H1 (cell line): Measurements from ENCODE around the gene MTHFS. TPM values are rescaled to one million over a fixed set of nuclear protein-coding genes. Genes with fewer than 3 reads are reported as not detected.

Source experiments
- CTCF ChIA-PET: fragments of 300-600 bp; sonication (Branson Sonifier 250); formaldehyde crosslinking; loops from one replicate; lab custom pipeline; 2021; ENCODE audit not compliant: partially characterized antibody; lab: Charles Lee
- POLR2A ChIA-PET: fragments of 300-600 bp; sonication (Branson Sonifier 250); formaldehyde crosslinking; loops from one replicate; lab custom pipeline; 2021; ENCODE audit warnings: inconsistent platforms; ENCODE audit not compliant: partially characterized antibody; lab: Charles Lee
- DNase-seq, 2 experiments: peaks; one replicate each; pipeline versions ENCODE4 v3.0.0 to v3.0.0-alpha.2; 2010 to 2022; ENCODE audit warnings: low spot score in 2 of 2, low read depth in 1 of 2, mixed read lengths in 1 of 2
- FAIRE-seq: peaks from 2 replicates; lab custom pipeline; 2011; peaks lifted over from hg19 to GRCh38; lab: Jason Lieb, UNC
- H2AFZ ChIP-seq: 2 replicates; pipeline ENCODE4 v1.8.1; 2012; ENCODE audit warnings: low read length, inconsistent platforms
- H2AK5ac ChIP-seq: 2 replicates; pipeline ENCODE4 v1.6.1; 2013; ENCODE audit warnings: low read depth, low read length
- H2BK120ac ChIP-seq: replicated peaks from 2 replicates; pipeline ENCODE3; 2013; ENCODE audit warnings: low read depth, low read length, inconsistent platforms
- H2BK12ac ChIP-seq: 2 replicates; pipeline ENCODE4 v1.6.1; 2013; ENCODE audit warnings: low read depth, low read length
- H2BK15ac ChIP-seq: 2 replicates; pipeline ENCODE4 v1.6.1; 2013; ENCODE audit warnings: low read length
- H2BK20ac ChIP-seq: 2 replicates; pipeline ENCODE4 v1.6.1; 2013; ENCODE audit warnings: low read length
- H2BK5ac ChIP-seq: 2 replicates; pipeline ENCODE4 v1.6.1; 2013; ENCODE audit warnings: low read depth, low read length
- H3K14ac ChIP-seq: 2 replicates; pipeline ENCODE4 v1.6.1; 2013; ENCODE audit warnings: inconsistent platforms; ENCODE audit not compliant: insufficient read length
- H3K18ac ChIP-seq: 2 replicates; pipeline ENCODE4 v1.6.1; 2013; ENCODE audit warnings: low read length; ENCODE audit errors: extremely low read depth
- H3K23ac ChIP-seq: 2 replicates; pipeline ENCODE4 v1.6.1; 2013; ENCODE audit warnings: inconsistent platforms; ENCODE audit not compliant: insufficient read length
- H3K23me2 ChIP-seq: 2 replicates; pipeline ENCODE4 v1.6.1; 2013; ENCODE audit warnings: low read depth, low read length
- H3K27ac ChIP-seq: 2 replicates; pipeline ENCODE4 v1.6.1; 2011; ENCODE audit warnings: low read depth, low read length, inconsistent platforms
- H3K27me3 ChIP-seq, 4 experiments: replicated peaks in 1 of 4; 1 replicate in 1 of 4; 2 replicates in 3 of 4; pipeline versions ENCODE4 v1.6.1 to v1.8.1; 2011 to 2013; ENCODE audit warnings: low read length in 3 of 4, mild to moderate bottlenecking in 3 of 4, inconsistent platforms in 2 of 4, mixed read lengths in 2 of 4, moderate library complexity in 1 of 4; ENCODE audit not compliant: control insufficient read depth in 3 of 4, insufficient read depth in 3 of 4; ENCODE audit errors: extremely low read depth in 1 of 4
- H3K36me3 ChIP-seq, 4 experiments: 2 replicates each; pipeline versions ENCODE4 v1.6.1 to v1.8.1; 2011 to 2013; ENCODE audit warnings: mild to moderate bottlenecking in 4 of 4, low read length in 3 of 4, moderate library complexity in 2 of 4, control low read depth in 1 of 4, inconsistent platforms in 1 of 4; ENCODE audit not compliant: insufficient read depth in 4 of 4, control insufficient read depth in 2 of 4
- H3K4ac ChIP-seq: replicated peaks from 2 replicates; pipeline ENCODE3; 2013; ENCODE audit warnings: low read length, low read depth, mixed read lengths, inconsistent platforms; ENCODE audit not compliant: insufficient read length
- H3K4me1 ChIP-seq, 4 experiments: replicated peaks in 1 of 4; 1 replicate in 1 of 4; 2 replicates in 3 of 4; pipeline versions ENCODE4 v1.6.1 to v1.8.1; 2011 to 2013; ENCODE audit warnings: low read length in 3 of 4, inconsistent platforms in 2 of 4, mixed read lengths in 1 of 4; ENCODE audit not compliant: insufficient read depth in 4 of 4, control insufficient read depth in 3 of 4
- H3K4me2 ChIP-seq, 2 experiments: 2 replicates each; pipeline versions ENCODE4 v1.6.1 to v1.8.1; 2011 to 2013; ENCODE audit warnings: low read depth in 2 of 2, low read length in 2 of 2, control low read depth in 1 of 2, inconsistent platforms in 1 of 2, mild to moderate bottlenecking in 1 of 2; ENCODE audit not compliant: insufficient read depth in 1 of 2
- H3K4me3 ChIP-seq, 4 experiments: fragments of 200-600, 300-600 bp in 1 of 4; sonication (generic), shearing (Covaris generic), sonication (Bioruptor Twin) in 1 of 4; 2 replicates each; pipeline versions ENCODE4 v1.5.1 to v1.8.1; 2011 to 2016; ENCODE audit warnings: low read length in 4 of 4, low read depth in 3 of 4, control low read depth in 2 of 4, inconsistent platforms in 2 of 4, mild to moderate bottlenecking in 2 of 4, mixed read lengths in 1 of 4, moderate library complexity in 1 of 4; ENCODE audit not compliant: insufficient read depth in 2 of 4; ENCODE audit errors: extremely low read depth in 1 of 4
- H3K56ac ChIP-seq: replicated peaks from 2 replicates; pipeline ENCODE3; 2013; ENCODE audit warnings: low read depth, mild to moderate bottlenecking, mixed read lengths, low read length, inconsistent platforms; ENCODE audit not compliant: insufficient read length
- H3K79me1 ChIP-seq: 2 replicates; pipeline ENCODE4 v1.6.1; 2013; ENCODE audit warnings: low read depth, low read length, control low read depth
- H3K79me2 ChIP-seq, 2 experiments: 2 replicates each; pipeline versions ENCODE4 v1.6.1 to v1.8.1; 2012 to 2013; ENCODE audit warnings: low read length in 2 of 2, mild to moderate bottlenecking in 2 of 2, inconsistent platforms in 1 of 2; ENCODE audit not compliant: insufficient read depth in 2 of 2, control insufficient read depth in 1 of 2
- H3K9ac ChIP-seq, 4 experiments: replicated peaks in 1 of 4; 1 replicate in 1 of 4; 2 replicates in 3 of 4; pipeline versions ENCODE4 v1.6.1 to v1.8.1; 2011 to 2013; ENCODE audit warnings: low read depth in 3 of 4, low read length in 3 of 4, control low read depth in 2 of 4, mild to moderate bottlenecking in 2 of 4, moderate library complexity in 2 of 4, inconsistent platforms in 1 of 4; ENCODE audit errors: extremely low read depth in 1 of 4
- H3K9me3 ChIP-seq, 2 experiments: 2 replicates each; pipeline versions ENCODE4 v1.6.1 to v1.8.1; 2012 to 2013; ENCODE audit warnings: mild to moderate bottlenecking in 2 of 2, moderate library complexity in 2 of 2, control low read depth in 1 of 2, inconsistent platforms in 1 of 2, low read depth in 1 of 2, low read length in 1 of 2, mixed read lengths in 1 of 2; ENCODE audit not compliant: insufficient read depth in 2 of 2
- H4K20me1 ChIP-seq, 2 experiments: replicated peaks in 1 of 2; 2 replicates each; pipeline versions ENCODE3 to v1.8.1; 2011 to 2013; ENCODE audit warnings: inconsistent platforms in 2 of 2, low read length in 2 of 2, mild to moderate bottlenecking in 1 of 2; ENCODE audit not compliant: insufficient read depth in 2 of 2, control insufficient read depth in 1 of 2
- H4K5ac ChIP-seq: 2 replicates; pipeline ENCODE4 v1.6.1; 2013; ENCODE audit warnings: low read length, low read depth, mixed read lengths, inconsistent platforms; ENCODE audit not compliant: insufficient read length
- H4K8ac ChIP-seq: 2 replicates; pipeline ENCODE4 v1.8.0; 2013; ENCODE audit warnings: mild to moderate bottlenecking, moderate library complexity, low read length, inconsistent platforms; ENCODE audit not compliant: insufficient read depth; ENCODE audit errors: extremely low read depth
- H4K91ac ChIP-seq: replicated peaks from 2 replicates; pipeline ENCODE3; 2013; ENCODE audit warnings: low read length, mixed read lengths, inconsistent platforms; ENCODE audit not compliant: insufficient read length
- JUN ChIP-seq: IDR thresholded peaks from 2 replicates; pipeline ENCODE4 v1.6.1; 2011; ENCODE audit warnings: low read depth, mild to moderate bottlenecking, improper control_type of control experiment, low read length
- NRF1 ChIP-seq: IDR thresholded peaks from 2 replicates; pipeline ENCODE4 v1.6.1; 2011; ENCODE audit warnings: mild to moderate bottlenecking, low read depth, low read length, improper control_type of control experiment
- TEAD4 ChIP-seq: IDR thresholded peaks from 2 replicates; pipeline ENCODE4 v1.6.1; 2012; ENCODE audit warnings: low read depth, low read length, inconsistent platforms, mixed read lengths
- WGBS, 2 experiments: shearing (Covaris generic) in 1 of 2; methylation state at CpG; one replicate each; pipeline versions ENCODE4 v1.1.6 to v1.1.7; 2013 to 2015; ENCODE audit warnings: low lambda C conversion rate in 2 of 2, mixed read lengths in 2 of 2, inconsistent platforms in 1 of 2, low coverage in 1 of 2, missing lambda C conversion rate in 1 of 2; ENCODE audit not compliant: insufficient replicate concordance in 2 of 2, insufficient coverage in 1 of 2, insufficient read length in 1 of 2; ENCODE audit errors: extremely low coverage in 1 of 2, missing lambda C conversion rate in 1 of 2; 5-methylcytosine and 5-hydroxymethylcytosine counted together
- polyA plus RNA-seq, 7 experiments: library from polyadenylated mRNA; depleted of rRNA in 3 of 7; stranded (reverse) in 5 of 7; unstranded in 2 of 7; fragments of >200 nt in 5 of 7; fragments of 200-250 nt in 2 of 7; gene quantifications; 1 replicate in 5 of 7; 2 replicates in 1 of 7; 4 replicates in 1 of 7; pipeline versions ENCODE4 v1.2.1 to v1.2.3, GENCODE V29; 2011 to 2013; ENCODE audit warnings: missing spikeins in 2 of 7, mixed read lengths in 2 of 7
- total RNA-seq: library from RNA; stranded (reverse); fragmentation: NEBNext Ultra II Directional; extraction: Animal tissue kit (Norgen Biotek cat#: 25700); gene quantifications from 2 replicates; pipeline ENCODE4 v1.2.1, GENCODE V29; 2021

Gene MTHFS
- total and polyA plus RNA-seq, 2 of the 8 experiments (the other 6 are each of a cell fraction or from before 2014, with no cell fraction given) = 27.3 to 37.2 TPM

GRCh38 chr15:79820820-79821219 is 76.0 kb downstream of the MTHFS start:
- no peaks in the 10 kb centered on the region for H3K79me2 ChIP-seq
- no peak overlapping the region for H3K9ac ChIP-seq
- no peak overlapping the region for H4K5ac ChIP-seq
- no peak overlapping the region for H2BK12ac ChIP-seq
- no peak overlapping the region for H3K4me2 ChIP-seq
- ChIA-PET POLR2A (no interaction called here), CTCF (no interaction called here)
- H3K18ac ChIP-seq = no peak overlapping the region
- H2BK15ac ChIP-seq = no peak overlapping the region
- H4K20me1 ChIP-seq = no peaks in the 10 kb centered on the region
- peaks cover 2 to 12% of the 10 kb centered on the region in 2 experiments; a peak in 2 of 4 replicates for H3K9me3 ChIP-seq
- H2AK5ac ChIP-seq = no peak overlapping the region
- no peak overlapping the region for H3K23ac ChIP-seq
- peaks cover 0 to 4% (median 3%) of the 10 kb centered on the region in 4 experiments; a peak in 3 of 7 replicates for H3K4me1 ChIP-seq
- no peak overlapping the region for H3K27ac ChIP-seq
- H3K36me3 ChIP-seq = no peaks in the 10 kb centered on the region
- H4K91ac ChIP-seq = no peak overlapping the region
- no peaks in the 10 kb centered on the region for H3K23me2 ChIP-seq
- TF ChIP-seq NRF1 (no peak), TEAD4 (no peak), JUN (no peak)
- no peak overlapping the region for H2BK20ac ChIP-seq
- H2AFZ ChIP-seq = no peak overlapping the region
- 91% methylated on average over 2 of the region's 2 CpGs; no CpG with 5 or more reads in 1 of the 2 experiments for WGBS, 2 experiments
- no peak overlapping the region for H3K4me3 ChIP-seq
- DNase-seq (no peak), FAIRE-seq (no peak)
- no peaks in the 10 kb centered on the region for H3K27me3 ChIP-seq
- H2BK5ac ChIP-seq = no peak overlapping the region
- no peak overlapping the region for H4K8ac ChIP-seq
- H3K79me1 ChIP-seq = no peaks in the 10 kb centered on the region
- H3K14ac ChIP-seq = no peak overlapping the region
- H2BK120ac ChIP-seq = no peak overlapping the region
- no peak overlapping the region for H3K4ac ChIP-seq
- H3K56ac ChIP-seq = no peak overlapping the region
